Cardiac ventricle fibroblast (primary cell): ENCODE measurements around the gene NHS. TPM values are rescaled to one million over a fixed set of nuclear protein-coding genes. Genes with fewer than 3 reads are reported as not detected.

Experiments used
- total RNA-seq: library from RNA; depleted of rRNA; stranded (reverse); fragments of >200 nt; gene quantifications from 2 replicates; pipeline ENCODE4 v1.2.3, GENCODE V29; 2015

Gene NHS
- 1.8 and 2.4 TPM in 2 replicates for total RNA-seq

DNA sequence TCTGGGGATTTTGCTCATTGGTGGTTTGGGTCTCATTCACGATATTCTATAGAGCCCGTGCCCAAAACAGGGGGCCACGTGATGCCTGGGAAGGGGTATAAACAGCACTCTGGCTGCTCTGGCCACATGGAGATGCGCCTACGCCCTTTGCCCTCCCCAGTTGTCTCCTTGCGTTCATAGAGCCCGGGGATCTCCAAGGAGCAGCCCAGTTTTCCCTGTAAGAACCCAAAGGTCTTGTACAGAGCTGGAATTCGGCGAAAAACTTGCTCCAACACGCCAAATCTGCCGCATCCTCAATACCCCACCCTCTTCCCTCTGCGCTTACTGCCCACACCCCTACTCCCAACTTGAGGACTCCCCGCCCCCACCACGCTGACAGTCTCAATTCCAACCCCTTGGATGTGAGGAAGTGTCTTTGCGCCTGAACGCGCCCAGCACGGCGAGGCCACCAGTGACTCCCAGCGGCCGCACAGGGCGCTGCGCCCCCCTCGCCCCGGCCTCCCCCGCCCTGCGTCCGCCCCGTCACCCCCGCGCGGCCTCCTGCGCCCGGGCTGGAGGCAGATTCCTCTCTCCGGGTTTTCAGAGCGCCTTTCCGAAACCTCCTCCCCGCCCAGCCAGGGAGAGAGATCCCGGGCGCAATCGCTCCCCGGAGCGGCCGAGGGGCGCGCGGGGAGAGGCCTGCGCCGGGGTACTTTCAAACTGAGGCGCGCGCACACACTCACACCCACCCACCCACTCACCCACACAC is at the start of gene NHS:
Gene NHS (plus strand): TSS at position 582 of the 748 bp plus-strand sequence. CDS start 558 bp downstream, outside the sequence.

DNA sequence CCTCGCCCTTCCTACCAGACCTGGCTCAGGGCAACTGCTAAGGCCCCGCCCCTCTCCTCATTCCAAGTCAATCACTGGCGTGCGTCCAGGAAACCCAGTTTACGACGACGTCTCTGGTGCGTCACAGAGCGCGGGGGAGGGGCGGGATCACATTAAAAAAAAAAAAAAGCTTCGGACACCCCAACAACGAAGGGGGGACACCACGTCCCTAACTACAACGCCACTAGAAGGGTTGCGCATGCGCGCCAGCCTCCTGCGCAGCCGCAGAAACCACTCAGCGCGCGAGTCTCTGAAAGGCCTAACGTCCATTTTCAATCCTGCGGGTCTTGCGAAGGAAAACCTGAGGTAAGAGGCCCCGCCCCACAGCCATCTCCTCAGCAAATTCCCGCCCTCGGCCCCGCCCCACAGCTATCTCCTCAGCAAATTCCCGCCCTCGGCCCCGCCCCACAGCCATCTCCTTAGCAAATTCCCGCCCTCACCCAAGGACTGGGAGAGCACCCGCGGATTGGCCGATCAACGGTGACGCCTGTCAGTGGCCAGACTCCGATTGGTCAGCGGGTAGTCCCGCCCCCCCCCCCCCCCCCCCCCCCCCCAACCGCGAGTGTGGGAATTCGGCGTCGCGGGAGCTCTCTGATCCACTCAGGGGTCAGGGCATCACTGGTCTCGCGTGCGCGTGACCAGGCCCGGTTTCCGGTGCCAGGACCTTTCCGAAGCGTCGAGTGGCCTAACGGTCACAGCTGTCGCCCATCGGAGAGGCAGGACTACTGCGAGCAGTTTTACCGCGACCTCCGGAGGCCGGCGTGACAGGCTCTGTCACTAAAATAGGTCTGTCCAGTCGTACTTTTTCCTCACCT is 362.1 kb downstream of the NHS start, which contains the start of gene SCML1:
Gene SCML1 (plus strand): TSS at position 638 of the 854 bp plus-strand sequence. CDS start 6,694 bp downstream, outside the sequence.

